ENCODE data around the gene PREX1. TPM values are rescaled to one million over a fixed set of nuclear protein-coding genes. Genes with fewer than 3 reads are reported as not detected.

PREX1 gene
- polyA plus RNA-seq, 1 experiment, result 1.3 TPM

DNA sequence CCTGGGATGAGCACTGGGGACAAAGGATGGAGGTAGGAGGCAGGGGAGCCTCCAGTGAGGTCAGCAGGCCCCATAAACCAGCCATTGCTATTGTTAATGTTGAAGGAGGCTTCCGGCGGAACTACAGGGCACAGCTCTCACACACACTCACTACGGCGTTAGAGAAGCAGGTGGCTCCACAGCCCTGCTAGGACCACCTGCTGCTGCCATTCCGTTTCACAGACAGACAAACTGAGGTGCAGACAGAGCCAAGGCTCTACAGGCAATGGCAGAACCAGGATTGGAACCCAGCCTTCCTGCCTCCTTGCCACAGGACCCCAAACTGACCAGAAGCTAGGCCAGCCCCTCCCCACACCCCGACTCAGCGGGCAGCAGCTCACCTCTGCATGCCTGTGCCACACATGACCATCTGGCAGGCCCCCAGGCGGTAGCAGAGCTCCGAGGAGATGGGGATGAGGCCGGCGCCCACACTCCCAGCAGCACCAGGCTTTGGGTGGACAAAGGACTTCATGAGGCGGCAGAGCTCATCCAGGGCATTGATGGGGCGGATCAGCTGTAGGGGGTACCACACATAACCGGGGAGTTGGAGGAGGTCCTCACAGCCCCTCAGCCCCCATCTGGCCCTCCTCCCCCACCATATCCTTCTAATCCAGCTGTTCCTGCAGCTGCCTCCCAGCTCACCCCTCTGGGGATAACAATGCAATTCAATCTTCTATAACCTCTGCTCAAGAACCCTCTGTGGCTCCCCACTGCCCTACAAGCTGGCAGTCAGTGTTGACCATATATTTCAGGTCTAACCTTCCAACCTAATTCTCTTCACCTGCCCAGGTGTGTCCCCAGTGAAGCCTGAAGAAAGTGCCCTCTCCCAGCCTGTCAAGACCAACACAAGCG, 198.5 kb downstream of the PREX1 start:
- H3K4me3 ChIP-seq (ENCODE audit: low read depth, low read length), result no peak overlapping the region
- ChIA-PET POLR2A (no interaction called here), CTCF (interaction anchor here (0.7 to 3.1 kb wide), 6 partner anchors 9 to 965 kb away, joined by 3 to 24 read pairs (median 6); no protein-coding TSS in a partner anchor)
- TF ChIP-seq, protein P1, sequence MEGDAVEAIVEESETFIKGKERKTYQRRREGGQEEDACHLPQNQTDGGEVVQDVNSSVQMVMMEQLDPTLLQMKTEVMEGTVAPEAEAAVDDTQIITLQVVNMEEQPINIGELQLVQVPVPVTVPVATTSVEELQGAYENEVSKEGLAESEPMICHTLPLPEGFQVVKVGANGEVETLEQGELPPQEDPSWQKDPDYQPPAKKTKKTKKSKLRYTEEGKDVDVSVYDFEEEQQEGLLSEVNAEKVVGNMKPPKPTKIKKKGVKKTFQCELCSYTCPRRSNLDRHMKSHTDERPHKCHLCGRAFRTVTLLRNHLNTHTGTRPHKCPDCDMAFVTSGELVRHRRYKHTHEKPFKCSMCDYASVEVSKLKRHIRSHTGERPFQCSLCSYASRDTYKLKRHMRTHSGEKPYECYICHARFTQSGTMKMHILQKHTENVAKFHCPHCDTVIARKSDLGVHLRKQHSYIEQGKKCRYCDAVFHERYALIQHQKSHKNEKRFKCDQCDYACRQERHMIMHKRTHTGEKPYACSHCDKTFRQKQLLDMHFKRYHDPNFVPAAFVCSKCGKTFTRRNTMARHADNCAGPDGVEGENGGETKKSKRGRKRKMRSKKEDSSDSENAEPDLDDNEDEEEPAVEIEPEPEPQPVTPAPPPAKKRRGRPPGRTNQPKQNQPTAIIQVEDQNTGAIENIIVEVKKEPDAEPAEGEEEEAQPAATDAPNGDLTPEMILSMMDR (IDR thresholded peaks at IDR 0.05; ENCODE audit: insufficient read depth, low read depth, low read length), result no peak
- H3K36me3 ChIP-seq (ENCODE audit: control insufficient read depth, insufficient read depth, low read length), result no peaks in the 10 kb centered on the region
- DNase-seq (ENCODE audit: low read depth), result no peak
- H3K27me3 ChIP-seq (ENCODE audit: control insufficient read depth, insufficient read depth, low read length), result no peaks in the 10 kb centered on the region

DNA sequence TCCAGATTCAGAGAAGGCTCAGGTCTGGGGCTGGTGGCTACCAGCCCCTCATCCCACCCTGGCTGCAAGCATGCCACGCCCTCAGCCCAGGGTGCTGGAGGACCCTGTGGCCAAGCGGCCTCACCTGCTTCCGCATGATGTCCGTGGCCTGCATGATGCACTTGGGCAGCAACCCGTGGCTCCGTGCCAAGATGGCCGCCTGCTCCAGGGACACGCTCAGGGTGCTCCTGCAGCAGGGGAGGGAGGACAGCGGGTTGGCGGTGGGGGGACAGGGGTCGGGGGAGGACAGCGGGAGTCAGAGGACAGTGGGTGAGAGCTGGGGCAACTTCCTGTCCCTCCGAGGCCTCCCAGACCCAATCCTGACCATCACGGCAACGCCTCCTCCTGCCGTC, 200.1 kb downstream of the PREX1 start:
- H3K36me3 ChIP-seq (ENCODE audit: control insufficient read depth, insufficient read depth, low read length), result no peaks in the 10 kb centered on the region
- CTCF ChIA-PET, result interaction anchor here (0.6 to 3.1 kb wide), 6 partner anchors 7 to 964 kb away, joined by 3 to 24 read pairs (median 6); no protein-coding TSS in a partner anchor
- H3K4me3 ChIP-seq (ENCODE audit: low read depth, low read length), result no peak overlapping the region
- no peak for DNase-seq (ENCODE audit: low read depth)
- POLR2A ChIA-PET, result no interaction called here
- H3K27me3 ChIP-seq (ENCODE audit: control insufficient read depth, insufficient read depth, low read length), result no peaks in the 10 kb centered on the region
- TF ChIP-seq, protein P1 (IDR thresholded peaks at IDR 0.05; ENCODE audit: insufficient read depth, low read depth, low read length), result no peak

DNA sequence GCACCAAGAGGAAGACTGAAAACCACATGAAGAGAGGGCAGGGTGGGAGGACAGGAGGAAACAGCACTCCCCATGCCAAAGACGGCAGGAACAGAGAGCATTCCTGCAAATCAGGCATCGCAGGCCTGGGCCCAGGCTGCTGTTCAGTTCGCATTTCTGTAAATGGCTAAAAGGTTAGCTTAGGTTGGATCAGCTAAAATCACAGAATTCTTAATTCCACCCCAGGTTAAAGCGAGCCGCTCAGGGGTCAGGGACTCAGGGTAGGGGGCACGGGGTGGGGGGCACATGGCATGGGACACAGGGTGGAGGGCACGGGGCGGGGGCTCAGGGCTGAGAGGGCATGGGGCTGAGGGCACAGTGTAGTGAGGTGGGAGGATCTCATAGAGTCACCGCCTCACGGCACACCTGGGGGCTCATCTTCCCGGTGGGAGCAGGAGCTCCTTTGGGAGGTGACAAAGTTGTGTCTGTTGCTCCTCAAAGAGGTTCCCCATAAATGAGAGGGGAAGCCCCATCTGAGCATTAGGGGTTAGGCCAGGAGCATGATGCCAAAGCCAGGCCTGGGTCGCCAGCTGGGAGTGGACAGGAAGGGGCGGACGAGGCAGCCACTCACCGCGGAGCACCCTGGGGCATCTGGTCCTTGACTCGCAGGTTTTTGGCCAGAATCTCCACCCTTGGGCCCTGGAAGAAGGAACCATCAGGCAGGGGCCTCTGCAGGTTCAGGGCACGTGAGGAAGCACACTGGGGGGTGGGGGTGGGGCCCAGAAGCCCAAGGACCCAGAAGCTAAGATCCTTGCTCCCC, 200.7 kb downstream of the PREX1 start:
- H3K36me3 ChIP-seq (ENCODE audit: control insufficient read depth, insufficient read depth, low read length), result no peaks in the 10 kb centered on the region
- ChIA-PET CTCF (interaction anchor here (0.6 to 2.5 kb wide), 5 partner anchors 8 to 963 kb away, joined by 3 to 9 read pairs (median 5); no protein-coding TSS in a partner anchor), POLR2A (no interaction called here)
- no peak overlapping the region for H3K4me3 ChIP-seq (ENCODE audit: low read depth, low read length)
- no peaks in the 10 kb centered on the region for H3K27me3 ChIP-seq (ENCODE audit: control insufficient read depth, insufficient read depth, low read length)
- TF ChIP-seq, protein P1 (IDR thresholded peaks at IDR 0.05; ENCODE audit: insufficient read depth, low read depth, low read length), result no peak
- DNase-seq (ENCODE audit: low read depth), result no peak

DNA sequence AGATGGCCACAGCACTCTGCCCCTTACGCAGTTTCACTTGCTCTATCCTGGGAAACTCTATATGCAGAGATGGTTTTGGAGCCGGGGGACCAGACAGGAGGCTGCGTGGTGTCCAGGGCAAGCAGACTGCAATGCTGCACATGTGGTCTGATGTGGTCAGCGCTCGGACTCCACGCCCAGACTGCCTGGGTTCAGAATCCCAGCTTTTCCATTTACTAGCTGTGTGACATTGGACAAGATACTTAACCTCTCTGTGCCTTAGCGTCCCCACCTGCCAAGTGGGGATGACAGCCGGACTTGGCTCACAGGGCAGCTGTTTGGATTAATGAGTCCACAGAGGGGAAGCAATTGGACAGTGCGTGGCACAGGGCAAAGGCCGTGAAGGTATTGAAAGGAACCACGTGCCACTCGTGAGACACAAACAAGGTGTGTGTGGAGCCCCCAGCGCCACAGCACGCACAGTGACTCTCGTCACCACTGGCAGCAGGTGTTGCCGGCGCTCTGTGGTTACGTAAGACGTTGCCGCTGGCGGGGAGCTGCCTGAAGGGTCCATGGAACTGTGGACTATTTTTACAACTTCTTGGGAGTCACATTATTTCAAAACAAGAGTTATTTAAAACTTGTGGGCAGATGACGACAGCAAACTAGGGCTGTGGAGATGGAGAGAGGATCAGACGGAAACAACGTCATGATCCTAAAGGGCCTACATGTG, 201.4 kb downstream of the PREX1 start:
- H3K27me3 ChIP-seq (ENCODE audit: control insufficient read depth, insufficient read depth, low read length), result no peaks in the 10 kb centered on the region
- no peak overlapping the region for H3K4me3 ChIP-seq (ENCODE audit: low read depth, low read length)
- POLR2A ChIA-PET, result no interaction called here
- peak; percentile 15 for DNase-seq (ENCODE audit: low read depth)
- no peaks in the 10 kb centered on the region for H3K36me3 ChIP-seq (ENCODE audit: control insufficient read depth, insufficient read depth, low read length)
- TF ChIP-seq, protein P1 (IDR thresholded peaks at IDR 0.05; ENCODE audit: insufficient read depth, low read depth, low read length), result no peak
- CTCF ChIA-PET, result interaction anchor here (1.2 to 1.9 kb wide), 3 partner anchors 9 to 948 kb away, joined by 4 to 6 read pairs (median 4); no protein-coding TSS in a partner anchor

Measured in BJ (cell line).